Effector CD8-positive, alpha-beta T cell (primary cell): ENCODE data around the gene ACAD11.

Experiments
- DNase-seq: peaks from one replicate; lab custom pipeline; 2025; lab: John Stamatoyannopoulos, UW
- total RNA-seq, 4 experiments: gene quantifications; one replicate each; lab custom pipeline; 2026; lab: John Stamatoyannopoulos, UW

The ACAD11 gene, protein sequence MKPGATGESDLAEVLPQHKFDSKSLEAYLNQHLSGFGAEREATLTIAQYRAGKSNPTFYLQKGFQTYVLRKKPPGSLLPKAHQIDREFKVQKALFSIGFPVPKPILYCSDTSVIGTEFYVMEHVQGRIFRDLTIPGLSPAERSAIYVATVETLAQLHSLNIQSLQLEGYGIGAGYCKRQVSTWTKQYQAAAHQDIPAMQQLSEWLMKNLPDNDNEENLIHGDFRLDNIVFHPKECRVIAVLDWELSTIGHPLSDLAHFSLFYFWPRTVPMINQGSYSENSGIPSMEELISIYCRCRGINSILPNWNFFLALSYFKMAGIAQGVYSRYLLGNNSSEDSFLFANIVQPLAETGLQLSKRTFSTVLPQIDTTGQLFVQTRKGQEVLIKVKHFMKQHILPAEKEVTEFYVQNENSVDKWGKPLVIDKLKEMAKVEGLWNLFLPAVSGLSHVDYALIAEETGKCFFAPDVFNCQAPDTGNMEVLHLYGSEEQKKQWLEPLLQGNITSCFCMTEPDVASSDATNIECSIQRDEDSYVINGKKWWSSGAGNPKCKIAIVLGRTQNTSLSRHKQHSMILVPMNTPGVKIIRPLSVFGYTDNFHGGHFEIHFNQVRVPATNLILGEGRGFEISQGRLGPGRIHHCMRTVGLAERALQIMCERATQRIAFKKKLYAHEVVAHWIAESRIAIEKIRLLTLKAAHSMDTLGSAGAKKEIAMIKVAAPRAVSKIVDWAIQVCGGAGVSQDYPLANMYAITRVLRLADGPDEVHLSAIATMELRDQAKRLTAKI
- total RNA-seq: 5.1 to 8.3 (median 6.1) reads per million in 4 experiments

DNA sequence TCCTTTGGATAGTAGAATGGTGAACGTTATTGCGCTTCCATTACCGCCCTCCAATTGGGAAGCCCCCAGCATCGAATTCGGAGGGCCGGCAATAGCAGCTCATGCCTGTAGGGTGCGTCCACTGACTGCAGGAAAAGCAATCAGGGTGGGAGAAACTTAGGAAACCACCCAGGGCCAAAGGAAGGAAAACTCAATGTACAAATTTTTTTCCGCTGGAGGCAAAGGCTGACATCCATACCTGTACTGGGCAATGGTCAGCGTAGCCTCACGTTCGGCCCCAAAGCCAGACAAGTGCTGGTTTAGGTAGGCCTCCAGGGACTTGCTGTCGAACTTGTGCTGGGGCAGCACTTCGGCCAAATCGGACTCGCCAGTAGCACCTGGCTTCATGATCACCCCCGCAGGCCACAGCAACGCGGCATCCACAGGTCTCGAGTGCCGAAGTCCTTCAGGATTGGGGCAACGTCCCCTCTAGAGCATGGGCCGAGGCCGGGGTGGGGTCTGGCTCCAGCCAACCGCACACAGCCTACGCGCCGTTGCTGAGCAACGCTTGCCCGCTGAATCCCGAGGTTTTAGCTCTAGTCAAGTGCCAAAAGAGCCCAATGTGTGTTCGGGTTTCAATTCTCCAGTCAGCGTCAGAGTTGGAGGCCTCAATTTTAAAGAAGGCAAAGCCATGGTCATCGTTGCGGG, at the start of gene ACAD11:
Gene ACAD11, minus strand, starts transcription at position 445 of the 687 bp plus-strand sequence. Its CDS starts 58 bp downstream, at position 387.
- peak; percentile 15 for DNase-seq

DNA sequence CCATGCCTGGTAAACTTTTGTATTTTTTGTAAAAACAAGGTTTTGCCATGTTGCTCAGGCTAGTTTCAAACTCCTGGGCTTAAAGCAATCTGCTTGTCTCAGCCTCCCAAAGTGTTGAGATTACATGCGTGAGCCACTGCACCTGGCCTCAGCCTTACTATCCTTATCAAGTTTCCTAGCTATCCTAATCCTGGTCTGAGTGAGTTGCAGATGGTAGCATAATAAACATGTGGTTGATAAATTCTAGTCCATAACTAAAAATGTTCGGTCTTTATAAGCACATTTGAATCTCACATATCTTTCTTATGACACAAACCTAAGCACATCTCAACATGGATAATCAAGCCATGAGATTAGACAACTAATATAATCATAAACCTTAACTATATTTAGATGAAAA, 44.1 kb upstream of the ACAD11 start:
- DNase-seq: no peak

DNA sequence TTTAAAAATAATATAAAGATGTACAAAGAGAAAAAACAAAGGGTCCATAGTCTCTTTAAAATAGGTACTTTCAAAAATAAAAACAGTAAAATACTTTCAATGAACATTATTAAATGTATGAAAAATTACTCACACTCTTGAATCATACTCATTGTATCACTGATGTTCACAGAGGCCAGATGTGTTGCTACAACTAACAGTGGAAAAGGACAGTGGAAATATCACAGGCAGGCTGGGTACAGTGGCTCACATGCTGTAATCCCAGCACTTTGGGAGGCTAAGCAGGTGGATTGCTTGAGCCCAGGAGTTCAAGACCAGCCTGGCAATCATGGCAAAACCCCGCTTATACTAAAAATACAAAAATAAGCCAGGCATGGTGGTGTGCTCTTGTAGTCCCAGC, 35.8 kb upstream of the ACAD11 start:
- DNase-seq: no peak

DNA sequence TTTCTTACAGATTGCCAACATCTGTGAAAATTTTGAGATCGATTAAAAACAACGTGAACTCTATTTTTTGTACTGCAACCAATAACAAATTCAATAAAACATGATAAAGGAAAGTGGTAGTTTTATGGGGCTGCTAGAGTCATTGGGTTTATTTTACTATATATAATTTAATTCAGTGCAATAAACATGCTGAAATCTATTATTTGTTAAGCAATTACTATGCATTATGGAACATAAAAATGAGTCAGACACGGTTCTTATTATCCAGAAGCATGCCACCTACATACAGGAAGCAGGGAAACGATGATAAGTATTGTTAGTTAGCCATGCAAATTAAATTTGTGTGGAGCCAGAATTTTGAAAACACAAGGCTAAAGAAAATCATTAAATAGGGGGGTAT, 35.4 kb upstream of the ACAD11 start:
- DNase-seq: no peak

DNA sequence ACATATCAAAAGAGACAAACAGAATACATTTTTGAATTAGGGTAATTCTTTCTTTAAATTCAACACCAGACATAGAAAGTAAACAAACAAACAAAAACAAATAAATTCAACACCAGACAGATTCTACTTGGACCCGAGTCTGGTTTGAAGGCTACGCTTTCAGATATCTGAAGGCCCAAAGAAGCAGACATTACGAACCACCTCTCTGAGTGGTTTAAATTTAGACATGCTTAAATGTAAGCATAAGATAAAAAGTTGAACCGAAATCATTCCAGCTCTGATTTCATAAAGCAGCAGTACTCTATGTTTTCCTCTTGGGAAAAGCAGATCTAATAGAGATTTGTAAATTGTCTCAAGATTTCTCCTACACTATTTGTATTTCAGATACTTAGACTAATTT, 30.4 kb upstream of the ACAD11 start:
- DNase-seq: no peak

DNA sequence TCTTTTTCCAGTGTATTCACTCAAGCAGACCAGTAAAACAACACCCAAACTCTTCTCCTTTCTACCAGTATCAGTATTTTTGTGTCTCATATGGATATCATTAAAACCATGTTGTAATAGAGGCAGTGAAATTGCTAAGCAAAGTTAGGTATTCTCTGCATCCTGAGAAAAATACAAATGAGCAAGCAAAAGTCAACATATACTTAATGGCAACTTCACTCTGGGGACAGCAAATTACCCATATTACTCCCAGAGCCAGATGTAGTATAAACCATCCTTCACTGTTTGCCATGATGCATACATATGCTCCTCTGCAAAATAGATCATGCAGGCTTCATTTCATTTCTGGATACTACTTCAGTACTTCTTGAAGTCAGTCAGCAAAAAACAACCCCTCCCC, 22.6 kb upstream of the ACAD11 start:
- DNase-seq: no peak

DNA sequence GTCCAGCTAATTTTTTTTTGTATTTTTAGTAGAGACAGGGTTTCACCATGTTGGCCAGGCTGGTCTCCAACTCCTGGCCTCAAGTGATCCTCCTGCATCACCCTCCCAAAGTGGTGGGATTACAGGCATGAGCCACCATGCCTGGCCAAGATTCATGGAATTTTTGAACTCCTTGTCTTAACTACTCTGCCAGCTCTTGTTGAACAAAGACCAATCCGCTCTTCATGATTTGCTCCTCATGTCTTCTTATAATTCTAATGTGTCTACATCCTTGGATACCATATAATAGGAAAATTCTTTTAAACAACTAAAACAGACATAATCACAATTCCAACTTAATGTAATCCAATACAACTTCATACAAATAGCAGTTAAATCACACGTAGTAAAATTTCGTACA, 21.8 kb upstream of the ACAD11 start:
- no peak for DNase-seq

DNA sequence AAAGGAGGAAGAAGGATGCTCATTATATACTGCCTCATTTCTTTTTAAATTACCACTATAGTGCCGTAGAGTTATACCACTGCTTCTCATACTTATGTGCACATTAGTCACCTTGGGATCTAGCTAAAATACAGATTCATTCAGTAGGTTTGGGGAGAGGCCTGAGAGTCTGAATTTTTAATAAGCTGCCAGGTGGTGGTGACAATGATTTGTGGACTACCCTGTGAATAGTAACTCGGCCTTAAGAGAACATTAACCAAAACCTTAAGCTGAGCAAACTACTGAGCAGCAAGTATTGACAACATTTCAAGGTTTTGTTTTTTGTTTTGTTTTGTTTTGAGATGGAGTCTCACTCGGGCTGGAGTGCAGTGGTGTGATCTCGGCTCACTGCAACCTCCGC, 20.3 kb upstream of the ACAD11 start:
- DNase-seq: no peak

DNA sequence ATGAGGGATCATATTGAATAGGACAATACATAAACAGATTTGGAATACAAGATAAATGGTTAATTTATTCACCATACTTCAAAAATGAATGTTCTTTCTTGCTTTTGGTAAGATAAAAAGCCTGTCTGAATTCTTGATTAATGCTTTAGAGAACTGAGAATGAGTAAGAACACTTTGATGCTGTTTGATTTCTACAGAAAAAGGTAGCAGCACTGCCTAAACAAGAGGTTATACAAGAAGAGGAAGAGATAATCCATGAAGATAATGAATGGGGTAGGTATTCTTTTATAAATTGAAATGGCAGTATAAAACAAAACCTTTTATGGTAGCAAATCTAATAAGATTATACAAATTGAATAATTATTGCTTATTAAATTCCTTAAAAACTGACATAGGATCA, 15.8 kb upstream of the ACAD11 start:
- no peak for DNase-seq

DNA sequence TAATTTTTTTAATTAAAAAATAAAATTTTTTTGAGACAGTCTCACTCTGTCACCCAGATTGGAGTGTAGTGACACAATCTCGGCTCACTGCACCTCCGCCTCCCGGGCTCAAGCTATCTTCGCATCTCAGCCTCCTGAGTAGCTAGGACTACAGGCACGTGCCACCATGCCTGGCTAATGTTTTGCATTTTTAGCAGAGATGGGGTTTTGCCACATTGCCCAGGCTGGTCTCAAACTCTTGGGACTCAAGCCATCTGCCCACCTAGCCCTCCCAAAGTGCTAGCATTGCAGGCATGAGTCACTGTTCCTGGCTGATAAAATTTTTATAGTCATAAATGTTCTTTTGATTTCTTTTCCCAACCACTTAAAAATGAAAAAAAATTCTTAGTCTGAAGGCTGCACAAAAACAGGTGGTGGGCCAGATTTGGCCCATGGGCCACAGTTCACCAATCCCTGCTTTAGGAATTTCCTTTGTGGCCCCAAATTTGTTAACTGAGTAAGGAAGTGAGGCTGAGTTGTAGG, 9.7 kb upstream of the ACAD11 start:
- DNase-seq: no peak

DNA sequence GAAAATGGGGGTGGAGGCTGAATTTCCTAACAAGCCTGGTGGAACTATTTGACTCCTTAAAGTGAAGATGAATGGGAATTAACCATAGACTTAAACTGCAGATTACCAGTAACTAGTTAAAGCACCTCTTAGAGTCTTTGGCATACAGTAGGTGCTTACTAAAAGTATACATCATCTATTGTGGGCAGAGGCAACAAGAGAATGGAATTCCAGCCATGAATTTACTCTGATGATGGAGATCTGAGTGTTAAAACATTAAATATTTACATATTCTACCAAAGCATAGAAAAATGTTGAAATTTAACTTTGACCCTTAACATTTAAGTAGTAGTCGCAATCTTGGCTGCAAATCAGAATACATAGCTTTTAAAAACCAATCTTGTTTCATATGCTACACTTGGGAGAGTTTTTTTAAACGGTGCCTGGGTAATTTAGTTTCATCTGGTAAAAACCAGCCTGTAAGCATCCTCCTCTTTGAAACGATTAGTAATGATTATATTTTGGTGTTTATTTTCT, 5.7 kb upstream of the ACAD11 start:
- DNase-seq: no peak

DNA sequence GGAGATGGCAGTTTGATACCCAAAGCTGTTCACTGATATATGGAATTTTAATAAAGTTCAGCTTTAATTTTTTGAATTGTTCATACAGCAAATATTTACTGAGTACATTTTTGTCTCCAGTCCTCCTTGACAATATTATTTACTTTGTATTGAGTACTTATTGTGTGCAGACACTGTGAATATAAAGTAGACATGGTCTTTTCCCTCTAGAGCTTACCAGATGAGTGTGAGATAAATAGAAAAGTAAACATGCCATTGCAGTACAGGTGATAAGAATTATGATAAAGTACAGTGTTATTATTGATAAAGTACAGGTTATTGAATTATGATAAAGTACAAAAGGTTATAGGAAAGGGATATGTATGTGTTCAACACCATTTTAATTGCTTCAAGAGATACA, 2.6 kb upstream of the ACAD11 start:
- no peak for DNase-seq

DNA sequence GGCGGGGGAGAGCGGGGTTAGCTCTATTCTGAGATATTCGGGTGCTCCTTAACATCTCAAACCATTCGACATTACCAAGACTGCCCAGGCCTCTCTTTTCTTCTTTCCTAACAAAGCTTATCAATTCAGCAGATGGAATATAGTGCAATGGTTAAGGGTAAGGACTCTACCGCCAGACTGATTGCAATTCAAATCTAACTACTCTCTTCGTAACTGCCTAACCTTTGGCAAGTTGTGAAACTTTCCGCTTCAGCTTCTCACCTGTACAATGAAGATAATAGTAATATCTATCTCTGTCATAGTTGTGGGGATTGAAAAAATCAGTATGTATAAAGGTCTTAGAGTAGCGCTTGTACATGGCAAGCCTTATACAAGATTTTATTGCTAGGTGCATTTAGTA, 1.5 kb upstream of the ACAD11 start:
- no peak for DNase-seq

DNA sequence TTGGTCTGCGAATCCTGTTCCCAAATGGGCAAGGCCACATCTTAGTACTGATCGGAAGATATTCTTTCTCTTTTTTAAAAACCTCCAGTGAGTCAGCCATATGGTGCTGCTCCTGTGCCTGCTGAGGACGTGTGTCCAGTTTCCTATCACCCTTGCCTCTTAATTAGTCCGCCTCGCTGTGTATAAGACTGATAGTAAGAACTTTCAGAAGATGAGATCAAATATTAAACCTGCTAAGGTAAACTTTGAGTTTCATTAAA, 1.1 kb upstream of the ACAD11 start:
- no peak for DNase-seq

DNA sequence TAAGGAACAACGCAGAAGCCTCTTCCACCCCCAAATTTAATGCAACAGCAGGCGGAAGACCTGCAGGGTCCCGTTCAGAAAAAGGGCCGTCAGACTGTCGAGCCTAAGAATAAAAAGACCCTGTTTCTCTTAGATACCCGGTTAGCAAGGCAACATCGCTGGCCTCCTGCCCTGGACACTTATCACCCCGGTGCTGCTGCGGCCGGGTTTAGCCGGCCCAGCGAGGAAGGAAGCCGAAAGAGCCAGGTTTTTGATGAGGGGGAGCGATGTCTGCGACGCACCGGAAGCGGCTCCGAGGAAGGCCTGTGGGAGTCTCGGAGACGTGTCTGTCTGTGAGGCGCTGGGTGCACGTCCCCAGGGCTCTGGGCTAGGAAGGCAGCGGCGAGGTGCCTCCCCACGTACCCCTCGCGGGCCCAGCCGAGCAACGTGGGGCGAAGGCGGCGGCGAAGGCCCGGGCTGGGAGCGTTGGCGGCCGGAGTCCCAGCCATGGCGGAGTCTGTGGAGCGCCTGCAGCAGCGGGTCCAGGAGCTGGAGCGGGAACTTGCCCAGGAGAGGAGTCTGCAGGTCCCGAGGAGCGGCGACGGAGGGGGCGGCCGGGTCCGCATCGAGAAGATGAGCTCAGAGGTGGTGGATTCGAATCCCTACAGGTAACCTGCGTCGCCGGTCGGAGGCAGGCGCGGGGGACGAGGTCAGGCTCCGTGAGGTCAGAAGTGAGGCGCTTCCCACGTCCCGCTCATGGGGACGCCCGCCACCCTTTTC, 622 bp upstream of the ACAD11 start, which contains the start of gene UBA5:
Gene UBA5, plus strand, starts transcription at position 278 of the 759 bp plus-strand sequence. Its CDS starts 209 bp downstream, at position 487.
- peak; percentile 38 for DNase-seq

DNA sequence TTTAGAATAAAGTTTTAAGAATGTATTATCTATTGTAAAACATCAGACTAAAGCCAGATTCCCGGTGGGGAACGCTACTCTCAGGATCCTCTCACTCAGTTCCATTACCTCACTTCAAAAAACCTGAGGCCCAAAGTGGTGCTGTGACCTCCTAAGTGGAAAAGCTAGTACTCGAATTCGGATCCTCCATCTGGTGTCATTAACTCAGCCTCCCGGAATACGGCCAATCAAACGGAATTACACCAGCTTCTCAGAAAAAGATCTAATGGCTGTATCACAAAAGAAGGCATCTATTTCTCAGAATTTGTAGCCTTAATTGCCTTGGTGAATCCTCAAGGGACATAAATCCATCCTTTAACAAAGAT, 627 bp downstream of the ACAD11 start:
- no peak for DNase-seq

DNA sequence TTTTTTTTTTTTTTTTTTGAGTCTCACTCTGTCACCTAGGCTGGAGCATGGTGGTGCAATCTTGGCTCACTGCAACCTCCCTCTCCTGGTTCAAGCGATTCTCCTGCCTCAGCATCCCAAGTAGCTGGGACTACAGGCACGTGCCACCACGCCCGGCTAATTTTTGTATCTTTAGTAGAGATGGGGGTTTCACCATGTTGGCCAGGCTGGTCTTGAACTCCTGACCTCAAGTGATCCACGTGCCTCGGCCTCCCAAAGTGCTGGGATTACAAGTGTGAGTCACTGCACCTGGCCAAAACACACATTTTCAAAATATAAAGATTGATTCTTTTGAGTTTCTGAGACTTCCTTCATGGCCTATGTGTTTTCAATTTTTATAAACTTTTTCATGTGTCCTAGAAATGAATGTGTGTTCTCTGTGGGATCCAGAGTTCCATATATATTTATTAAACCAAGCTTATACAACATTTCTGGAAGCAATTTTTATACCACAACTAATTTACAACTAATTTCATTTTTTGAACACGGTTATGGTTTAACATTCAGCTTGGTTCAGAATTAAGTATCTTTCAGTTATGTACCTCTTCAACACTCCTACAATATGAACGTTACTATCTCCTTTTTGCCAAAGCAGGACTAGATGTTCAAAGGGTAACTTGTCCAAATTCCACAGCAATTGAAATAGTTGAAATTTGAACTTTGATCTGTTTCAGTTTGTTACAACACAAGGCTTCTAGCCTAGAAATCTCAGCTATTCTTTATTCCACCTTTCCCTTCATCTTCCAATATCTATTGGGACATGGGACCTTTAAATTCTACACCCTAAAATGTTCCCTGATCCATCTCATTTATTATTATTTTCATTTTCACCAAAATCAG, 1.5 kb downstream of the ACAD11 start:
- DNase-seq: no peak

DNA sequence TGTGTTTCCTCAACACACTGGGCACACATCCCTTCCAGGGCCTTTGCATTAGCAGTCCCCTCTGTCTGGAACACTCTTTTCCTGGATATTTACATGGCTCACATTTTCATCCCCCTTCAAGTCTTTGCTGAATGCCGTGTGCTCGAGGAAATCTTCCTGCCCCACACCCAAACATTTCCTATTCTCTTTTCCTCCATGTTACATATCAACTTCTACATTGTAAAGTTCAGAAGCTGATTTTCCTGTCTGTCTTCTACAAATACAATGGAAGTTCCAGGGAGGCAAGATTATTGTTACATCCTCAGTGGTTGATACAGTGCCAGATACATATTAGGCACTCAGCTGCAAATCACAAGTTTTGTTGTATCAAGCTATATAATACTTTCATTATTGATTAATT, 4.1 kb downstream of the ACAD11 start:
- DNase-seq: no peak

DNA sequence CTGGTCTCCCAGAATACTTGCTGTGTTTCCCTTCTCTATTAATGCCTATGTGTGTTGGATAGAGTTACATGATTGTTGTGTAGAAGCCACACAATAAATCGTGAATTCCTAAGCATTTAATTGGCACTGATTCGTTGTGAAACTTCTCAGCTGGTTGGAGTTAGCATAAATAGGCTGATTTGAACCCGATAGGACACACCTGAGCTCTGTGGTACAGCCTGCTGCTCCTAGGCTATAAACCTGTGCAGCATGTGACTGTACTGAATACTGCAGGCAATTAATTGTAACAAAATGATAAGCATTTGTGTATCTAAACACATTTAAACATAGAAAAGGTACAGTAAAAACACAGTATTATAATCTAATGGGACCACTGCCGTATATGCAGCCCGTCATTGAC, 4.9 kb downstream of the ACAD11 start:
- no peak for DNase-seq

DNA sequence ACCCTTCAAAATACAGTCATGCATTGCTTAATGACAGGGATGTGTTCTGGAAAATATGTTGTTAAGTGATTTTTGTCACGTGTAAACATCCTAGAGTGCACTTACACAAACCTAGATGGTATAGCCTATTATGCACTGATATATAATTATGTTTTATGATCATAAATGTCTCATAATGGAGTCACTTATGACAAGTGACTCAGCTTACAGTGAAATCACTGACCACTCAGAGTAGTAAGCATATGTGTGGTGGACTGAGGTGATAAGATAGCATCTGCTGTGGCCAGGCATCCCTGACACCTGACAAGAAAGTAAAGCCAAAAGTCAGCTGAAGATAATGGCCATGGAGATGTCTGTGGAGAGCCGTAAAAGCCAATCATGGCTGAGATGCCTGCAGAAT, 5.4 kb downstream of the ACAD11 start:
- no peak for DNase-seq
